Measurements from ENCODE around the gene RXFP4. TPM values are rescaled to one million over a fixed set of nuclear protein-coding genes. Genes with fewer than 3 reads are reported as not detected.

Gene RXFP4
- total RNA-seq, 1 donor from 2014 or later: not detected

DNA sequence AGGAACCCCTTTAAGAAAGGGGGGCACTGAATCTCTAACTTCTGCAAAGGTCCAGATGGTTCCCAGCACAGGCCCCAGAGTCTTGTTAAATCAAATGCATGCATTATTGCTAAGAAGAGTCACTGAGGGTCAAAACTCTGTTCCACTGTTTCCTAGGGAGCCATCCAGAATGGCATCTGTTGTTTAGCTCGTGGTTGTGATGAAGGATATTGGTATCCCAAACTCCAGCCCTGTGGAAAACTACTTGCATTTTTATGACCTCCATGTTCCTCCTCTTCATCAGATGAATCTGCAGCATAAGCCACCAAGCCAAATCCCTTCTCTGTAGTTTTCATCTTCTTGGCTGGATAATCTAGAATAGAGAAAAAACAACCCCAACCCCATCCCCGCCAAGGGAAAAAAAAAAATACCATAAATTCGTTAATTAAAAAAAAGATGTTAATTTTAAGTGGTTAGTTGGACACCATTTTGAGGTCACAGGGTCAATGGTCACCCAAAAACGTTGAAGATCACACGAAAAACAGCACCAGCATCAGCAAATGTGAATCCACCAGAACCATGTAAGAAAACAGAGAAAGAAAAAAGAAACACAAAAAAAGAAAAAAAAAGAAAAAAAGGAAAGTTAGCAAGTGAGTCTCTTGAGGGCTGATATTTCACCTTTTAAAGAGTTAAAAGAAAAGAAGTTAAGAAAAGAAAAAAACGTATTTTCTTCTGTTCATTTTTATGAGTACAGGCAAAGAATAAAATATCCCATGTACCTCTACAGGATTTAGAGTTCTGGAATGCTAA is 27.3 kb upstream of the RXFP4 start:
- Histone ChIP-seq H3K27ac (no peak overlapping the region), H3K9me3 (no peaks in the 10 kb centered on the region), H3K4me1 (peaks cover 22% of the 10 kb centered on the region), H3K36me3 (peaks cover 0 to 71% of the 10 kb centered on the region in 2 donors), H3K27me3 (no peaks in the 10 kb centered on the region), H3K4me3 (no peak overlapping the region)
- DNase-seq (ENCODE audit: extremely low spot score in 2 of 2): no peak
- intact Hi-C loops (cut with DNase I): no loop called here
- TF ChIP-seq POLR2AphosphoS5 (IDR thresholded peaks at IDR 0.05; ENCODE audit: insufficient read depth in 1 of 2, low read depth in 1 of 2) (no peak), POLR2A (IDR thresholded peaks at IDR 0.05) (no peak)
- TF ChIP-seq, protein P1, sequence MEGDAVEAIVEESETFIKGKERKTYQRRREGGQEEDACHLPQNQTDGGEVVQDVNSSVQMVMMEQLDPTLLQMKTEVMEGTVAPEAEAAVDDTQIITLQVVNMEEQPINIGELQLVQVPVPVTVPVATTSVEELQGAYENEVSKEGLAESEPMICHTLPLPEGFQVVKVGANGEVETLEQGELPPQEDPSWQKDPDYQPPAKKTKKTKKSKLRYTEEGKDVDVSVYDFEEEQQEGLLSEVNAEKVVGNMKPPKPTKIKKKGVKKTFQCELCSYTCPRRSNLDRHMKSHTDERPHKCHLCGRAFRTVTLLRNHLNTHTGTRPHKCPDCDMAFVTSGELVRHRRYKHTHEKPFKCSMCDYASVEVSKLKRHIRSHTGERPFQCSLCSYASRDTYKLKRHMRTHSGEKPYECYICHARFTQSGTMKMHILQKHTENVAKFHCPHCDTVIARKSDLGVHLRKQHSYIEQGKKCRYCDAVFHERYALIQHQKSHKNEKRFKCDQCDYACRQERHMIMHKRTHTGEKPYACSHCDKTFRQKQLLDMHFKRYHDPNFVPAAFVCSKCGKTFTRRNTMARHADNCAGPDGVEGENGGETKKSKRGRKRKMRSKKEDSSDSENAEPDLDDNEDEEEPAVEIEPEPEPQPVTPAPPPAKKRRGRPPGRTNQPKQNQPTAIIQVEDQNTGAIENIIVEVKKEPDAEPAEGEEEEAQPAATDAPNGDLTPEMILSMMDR (IDR thresholded peaks at IDR 0.05): no peak

DNA sequence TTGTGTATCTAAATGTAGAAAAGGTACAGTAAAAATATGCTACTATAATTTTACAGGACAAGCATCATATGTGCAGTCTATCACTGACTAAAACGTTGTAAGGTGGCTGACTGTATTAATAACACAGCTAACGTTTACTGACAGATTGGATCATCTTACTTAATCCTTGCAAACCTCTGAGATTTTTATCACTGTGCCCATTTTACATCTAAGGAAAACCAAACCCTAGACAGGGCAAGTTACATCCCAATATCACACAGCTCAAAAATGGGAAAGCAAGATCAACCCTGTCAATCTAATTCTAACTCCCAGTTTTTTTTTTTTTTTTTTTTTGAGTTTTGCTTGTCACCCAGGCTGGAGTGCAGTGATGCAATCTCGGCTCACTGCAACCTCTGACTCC is 22.8 kb upstream of the RXFP4 start:
- H3K9me3 ChIP-seq: no peaks in the 10 kb centered on the region
- no peak for TF ChIP-seq POLR2A (IDR thresholded peaks at IDR 0.05)
- TF ChIP-seq POLR2AphosphoS5 (IDR thresholded peaks at IDR 0.05; ENCODE audit: insufficient read depth in 1 of 2, low read depth in 1 of 2): no peak
- TF ChIP-seq, protein P1 (IDR thresholded peaks at IDR 0.05): no peak
- peaks cover 0 to 99% of the 10 kb centered on the region in 2 donors for H3K36me3 ChIP-seq
- no peak overlapping the region for H3K27ac ChIP-seq
- H3K4me1 ChIP-seq: no peaks in the 10 kb centered on the region
- no peak overlapping the region for H3K4me3 ChIP-seq
- intact Hi-C loops (cut with DNase I): no loop called here
- no peaks in the 10 kb centered on the region for H3K27me3 ChIP-seq
- no peak for DNase-seq (ENCODE audit: extremely low spot score in 2 of 2)

DNA sequence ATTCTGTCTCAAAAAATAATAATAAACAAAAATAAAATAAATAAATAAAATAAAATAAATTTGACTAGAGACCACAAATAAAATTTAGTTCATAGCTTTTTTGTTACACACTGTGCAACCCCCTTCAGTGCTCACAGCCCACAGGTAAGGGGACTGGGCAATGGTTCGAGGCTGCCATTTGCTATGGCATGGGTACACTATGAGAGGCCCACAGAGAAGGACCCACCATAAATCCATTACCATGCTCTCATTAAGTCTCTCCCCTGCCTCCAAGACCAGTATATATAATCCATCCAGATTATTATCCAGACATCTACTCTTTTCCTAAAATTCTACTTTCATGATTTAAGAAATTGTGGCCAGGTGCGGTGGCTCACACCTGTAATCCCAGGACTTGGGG is 21.6 kb upstream of the RXFP4 start:
- TF ChIP-seq POLR2AphosphoS5 (IDR thresholded peaks at IDR 0.05; ENCODE audit: insufficient read depth in 1 of 2, low read depth in 1 of 2) (no peak), POLR2A (IDR thresholded peaks at IDR 0.05) (no peak)
- TF ChIP-seq, protein P1 (IDR thresholded peaks at IDR 0.05): no peak
- Histone ChIP-seq H3K4me1 (no peaks in the 10 kb centered on the region), H3K4me3 (no peak overlapping the region), H3K36me3 (peaks cover 0 to 99% of the 10 kb centered on the region in 2 donors), H3K27me3 (no peaks in the 10 kb centered on the region), H3K9me3 (no peaks in the 10 kb centered on the region), H3K27ac (no peak overlapping the region)
- DNase-seq (ENCODE audit: extremely low spot score in 2 of 2): no peak
- intact Hi-C loops (cut with DNase I): no loop called here

DNA sequence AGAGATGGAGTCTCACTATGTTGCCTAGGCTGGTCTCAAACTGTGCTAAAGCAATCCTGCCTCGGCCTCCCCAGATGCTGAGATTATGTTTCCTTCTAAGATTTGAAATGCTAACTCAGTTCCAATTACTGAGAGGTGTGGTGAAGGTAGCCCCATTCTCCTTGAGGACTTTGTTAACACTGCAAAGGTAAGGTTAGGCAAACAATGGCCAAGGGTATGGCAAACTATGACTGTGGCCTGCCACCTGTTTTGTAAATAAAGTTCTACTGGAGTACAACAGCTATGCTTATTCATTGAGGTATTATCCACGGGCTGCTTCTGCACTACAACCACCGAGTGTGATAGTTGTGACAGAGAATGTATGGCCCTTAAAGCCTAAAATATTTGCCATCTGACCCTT is 20.7 kb upstream of the RXFP4 start:
- no peak overlapping the region for H3K4me3 ChIP-seq
- H3K36me3 ChIP-seq: peaks cover 0 to 99% of the 10 kb centered on the region in 2 donors
- H3K9me3 ChIP-seq: no peaks in the 10 kb centered on the region
- H3K27ac ChIP-seq: no peak overlapping the region
- intact Hi-C loops (cut with DNase I): no loop called here
- no peaks in the 10 kb centered on the region for H3K4me1 ChIP-seq
- H3K27me3 ChIP-seq: no peaks in the 10 kb centered on the region
- TF ChIP-seq, protein P1 (IDR thresholded peaks at IDR 0.05): no peak
- no peak for TF ChIP-seq POLR2A (IDR thresholded peaks at IDR 0.05)
- no peak for TF ChIP-seq POLR2AphosphoS5 (IDR thresholded peaks at IDR 0.05; ENCODE audit: insufficient read depth in 1 of 2, low read depth in 1 of 2)
- DNase-seq (ENCODE audit: extremely low spot score in 2 of 2): no peak

DNA sequence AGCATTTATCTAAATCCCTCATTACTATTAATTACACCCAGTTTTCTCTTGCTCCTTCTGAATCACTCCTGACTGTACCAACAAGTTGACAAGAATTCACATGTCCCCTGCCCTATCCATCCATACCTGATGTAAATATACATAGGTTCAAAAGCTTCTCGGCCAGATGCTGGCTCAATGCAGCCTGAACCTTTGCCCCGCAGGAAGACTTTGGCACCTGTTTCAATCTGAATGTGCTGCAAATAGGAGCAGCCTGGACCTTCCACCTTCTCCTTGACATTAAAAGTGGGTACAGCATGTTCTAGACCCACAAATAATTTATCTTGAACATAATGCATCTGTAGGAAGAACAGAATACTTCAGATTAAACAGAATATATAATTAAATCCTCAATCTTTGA is 15.9 kb upstream of the RXFP4 start:
- TF ChIP-seq POLR2AphosphoS5 (IDR thresholded peaks at IDR 0.05; ENCODE audit: insufficient read depth in 1 of 2, low read depth in 1 of 2) (no peak), POLR2A (IDR thresholded peaks at IDR 0.05) (no peak)
- TF ChIP-seq, protein P1 (IDR thresholded peaks at IDR 0.05): no peak
- intact Hi-C loops (cut with DNase I): no loop called here
- no peak overlapping the region for H3K27ac ChIP-seq
- no peaks in the 10 kb centered on the region for H3K27me3 ChIP-seq
- peaks cover 12% of the 10 kb centered on the region for H3K4me1 ChIP-seq
- DNase-seq (ENCODE audit: extremely low spot score in 2 of 2): no peak
- H3K36me3 ChIP-seq: peaks cover 0 to 93% of the 10 kb centered on the region in 2 donors
- no peak overlapping the region for H3K4me3 ChIP-seq
- H3K9me3 ChIP-seq: no peaks in the 10 kb centered on the region
